HG02798 (cell line): ENCODE data around the gene TFDP2.
"Not testable (repeated sequence)": the region's sequence is repeated elsewhere in the genome, so short reads cannot be mapped to it uniquely, and the experiment has no call there.

Source experiments
- ATAC-seq: cut with Tn5 transposase; IDR thresholded peaks from one replicate; pipeline ENCODE4 v1.9.1; 2021; ENCODE audit warnings: mild to moderate bottlenecking; ENCODE audit not compliant: unreplicated experiment, poor library complexity

The TFDP2 gene

DNA sequence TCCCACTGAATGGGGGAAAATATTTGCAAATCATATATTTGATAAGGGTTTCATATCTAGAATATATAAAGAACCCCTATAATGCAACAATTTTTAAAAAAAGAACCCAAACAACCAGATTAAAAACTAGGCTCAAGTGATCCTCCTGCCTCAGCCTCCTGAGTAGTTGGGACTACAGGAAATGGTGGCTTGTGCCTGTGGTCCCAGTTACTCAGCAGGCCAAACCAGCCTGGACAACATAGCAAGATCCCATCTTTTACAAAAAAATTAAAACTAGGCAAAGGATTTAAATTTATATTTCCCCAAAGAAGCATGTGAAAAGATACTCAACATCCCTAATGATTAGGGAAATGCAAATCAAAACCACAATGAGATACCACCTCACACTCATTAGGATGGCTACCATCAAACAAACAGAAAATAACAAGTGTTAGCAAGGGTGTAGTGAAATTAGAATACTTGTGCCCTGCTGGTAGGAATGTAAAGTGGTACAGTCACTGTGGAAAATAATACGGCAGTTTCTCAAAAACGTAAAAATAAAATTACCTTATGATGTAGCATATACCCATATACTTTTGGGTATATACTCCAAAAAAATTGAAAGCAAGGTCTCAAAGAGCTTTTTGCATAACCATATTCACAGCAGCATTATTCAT lies 19.7 kb downstream of the TFDP2 start:
- no peak for ATAC-seq

- no peak for ATAC-seq
These were observed 21.2 kb downstream of the TFDP2 start for GRCh38 chr3:142127941-142128658.

DNA sequence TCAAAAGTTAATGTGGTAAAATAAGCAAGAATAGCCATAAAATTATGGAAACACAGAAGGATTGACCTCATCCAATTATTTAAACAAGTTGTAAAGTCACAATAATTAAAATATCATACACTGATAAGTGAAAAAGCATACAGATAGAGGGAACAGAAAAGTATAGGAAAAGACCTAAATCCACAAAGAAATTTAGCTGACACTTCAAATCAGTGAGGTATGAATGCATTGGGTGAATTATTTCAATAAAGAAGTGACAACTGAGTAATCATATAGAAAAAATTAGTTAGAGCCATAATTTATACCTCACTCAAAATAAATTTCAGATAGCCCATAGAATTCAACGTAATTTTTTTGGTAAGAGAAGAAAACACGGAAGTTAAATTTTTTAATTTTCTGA lies 25.1 kb downstream of the TFDP2 start:
- ATAC-seq: no peak

DNA sequence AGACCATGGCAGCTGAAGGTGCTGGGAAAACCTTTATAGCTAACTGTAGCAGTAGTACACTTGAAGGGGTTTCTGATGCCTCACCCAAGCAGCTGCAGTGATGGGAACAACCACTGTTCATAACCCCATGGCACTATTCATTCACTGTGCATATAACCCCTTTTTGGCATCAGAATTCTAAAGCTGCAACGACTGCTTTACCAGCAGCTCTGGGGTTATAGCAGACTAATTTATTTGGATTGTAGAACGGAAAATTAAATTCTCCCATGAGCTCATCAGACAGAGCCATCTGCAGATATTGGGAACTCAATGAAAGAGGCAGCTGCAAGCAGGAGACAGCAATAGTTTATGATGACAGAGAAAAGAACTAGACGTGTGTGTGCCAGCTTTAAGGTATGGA lies 28.6 kb downstream of the TFDP2 start:
- ATAC-seq: no peak

DNA sequence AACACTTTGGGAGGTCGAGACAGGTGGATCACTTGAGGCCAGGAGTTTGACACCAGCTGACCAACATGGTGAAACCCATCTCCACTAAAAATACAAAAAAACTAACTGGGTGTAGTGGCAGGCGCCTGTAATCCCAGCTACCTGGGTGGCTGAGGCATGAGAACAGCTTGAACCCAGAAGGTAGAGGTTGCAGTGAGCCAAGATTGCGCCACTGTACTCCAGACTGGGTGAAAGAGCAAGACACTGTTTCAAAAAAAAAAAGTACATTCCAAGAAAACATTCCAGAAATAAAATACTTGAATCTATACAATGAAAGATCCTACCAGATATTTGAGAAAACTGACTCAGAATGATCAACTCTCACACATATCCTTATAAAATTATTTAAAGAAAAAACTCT lies 30.4 kb downstream of the TFDP2 start:
- no peak for ATAC-seq

DNA sequence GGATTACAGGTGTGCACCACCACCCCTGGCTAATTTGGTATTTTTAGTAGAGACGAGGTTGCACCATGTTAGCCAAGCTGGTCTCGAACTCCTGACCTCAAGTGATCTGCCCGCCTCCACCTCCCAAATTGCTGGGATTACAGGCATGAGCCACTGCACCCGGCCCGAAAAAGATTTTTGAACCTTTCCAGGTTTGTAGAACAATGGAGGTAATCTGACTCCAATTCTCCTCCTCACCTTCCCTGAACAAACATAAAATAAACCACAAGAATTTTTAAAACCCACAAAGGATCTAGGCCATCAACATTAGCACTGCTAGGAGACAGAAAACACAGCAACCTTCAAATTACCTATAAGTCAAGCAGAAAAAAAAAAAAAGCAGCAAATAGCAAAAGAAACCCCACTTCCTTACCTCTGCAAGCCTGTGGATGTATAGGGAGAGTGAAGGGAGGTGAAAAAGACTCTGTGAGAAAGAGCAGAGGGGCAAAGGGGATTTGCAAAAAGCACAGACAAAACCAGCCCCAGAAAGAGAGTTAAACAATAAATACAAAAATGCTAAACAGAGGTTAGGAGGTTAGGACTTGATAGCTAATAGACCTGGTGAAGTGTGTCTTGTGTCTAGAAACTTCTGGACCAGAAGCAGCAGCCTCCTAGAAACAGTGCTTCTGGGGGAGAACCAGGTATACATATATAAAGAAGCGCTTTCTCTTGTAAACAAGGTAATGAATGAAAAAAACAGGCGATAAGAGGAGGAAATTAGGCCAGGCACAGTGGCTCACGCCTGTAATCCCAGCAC lies 32.1 kb downstream of the TFDP2 start:
- ATAC-seq: no peak

- no peak for ATAC-seq
These were observed 33.3 kb downstream of the TFDP2 start for GRCh38 chr3:142115867-142116668.

GRCh38 chr3:142112601-142113000 lies 36.7 kb downstream of the TFDP2 start:
- no peak for ATAC-seq

DNA sequence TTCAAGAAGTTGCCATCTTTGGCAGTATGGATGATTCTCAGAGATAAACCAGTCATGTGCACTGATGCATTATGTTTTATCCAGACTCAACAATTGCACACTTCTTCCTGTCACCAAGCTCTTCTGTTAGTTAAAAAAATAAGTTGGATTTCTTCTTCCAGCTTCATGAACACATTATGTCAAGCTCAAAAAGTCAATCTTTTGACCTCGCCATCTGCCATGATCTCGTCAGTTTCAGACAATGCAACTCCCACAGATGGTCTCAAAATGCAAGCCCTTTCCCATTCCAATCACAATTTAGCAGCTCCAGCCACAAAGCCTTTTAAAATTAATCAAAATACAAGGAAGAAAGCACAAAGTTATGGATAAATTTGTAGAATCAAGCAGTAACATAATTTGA lies 42.8 kb downstream of the TFDP2 start:
- no peak for ATAC-seq

DNA sequence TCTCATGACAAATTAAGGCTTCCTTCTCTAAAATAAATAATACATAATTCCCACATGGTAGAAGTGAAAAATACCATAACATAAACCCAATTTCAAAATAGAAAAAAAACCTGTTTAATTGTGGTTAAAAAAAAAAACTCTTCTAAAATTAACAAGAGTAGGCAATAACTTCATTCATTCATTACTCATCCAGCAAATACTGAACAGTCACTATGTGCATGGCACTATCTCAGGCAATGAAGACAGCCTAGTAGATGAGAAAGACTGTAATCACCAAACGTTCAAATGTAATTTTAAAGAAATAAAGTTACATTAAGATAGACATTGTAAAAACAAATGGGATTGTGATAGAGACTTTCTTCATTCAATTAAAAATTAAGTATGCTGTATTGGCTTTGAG lies 43.4 kb downstream of the TFDP2 start:
- no peak for ATAC-seq

- ATAC-seq: no peak
These were observed 44.6 kb downstream of the TFDP2 start for GRCh38 chr3:142104763-142105162.

GRCh38 chr3:142098964-142099363 lies 50.4 kb downstream of the TFDP2 start:
- ATAC-seq: no peak

DNA sequence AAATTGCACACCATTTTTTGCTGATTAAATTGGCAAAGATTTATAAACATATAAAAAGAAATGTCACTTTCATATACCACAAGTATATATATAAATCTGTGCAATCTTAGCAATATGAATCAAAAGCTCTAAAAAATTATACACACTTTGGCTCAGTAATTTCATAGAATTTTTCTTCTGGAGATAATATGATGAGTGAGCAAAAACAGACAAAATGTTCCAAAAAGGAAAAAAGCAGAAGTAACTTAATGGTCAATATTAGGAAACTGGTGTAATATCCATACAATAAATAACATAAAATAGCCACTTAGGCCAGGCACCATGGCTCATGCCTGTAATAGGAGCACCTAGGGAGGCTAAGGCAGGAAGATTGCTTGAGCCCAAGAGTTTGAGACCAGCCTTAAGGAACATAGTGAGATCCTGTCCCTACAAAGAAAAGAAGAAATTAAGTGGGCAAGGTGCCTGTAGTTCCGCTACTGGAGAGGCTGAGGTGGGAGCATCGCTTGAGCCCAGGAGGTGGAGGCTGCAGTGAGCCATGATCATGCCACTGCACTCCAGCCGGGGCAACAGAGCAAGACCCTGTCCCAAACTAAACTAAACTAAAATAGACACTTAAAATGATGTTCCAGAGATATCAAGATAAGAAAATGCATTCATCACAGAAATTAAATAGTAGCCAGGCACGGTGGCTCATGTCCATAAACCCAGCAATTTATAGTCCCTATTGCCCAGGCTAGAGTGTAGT lies 52.1 kb downstream of the TFDP2 start:
- no peak for ATAC-seq

DNA sequence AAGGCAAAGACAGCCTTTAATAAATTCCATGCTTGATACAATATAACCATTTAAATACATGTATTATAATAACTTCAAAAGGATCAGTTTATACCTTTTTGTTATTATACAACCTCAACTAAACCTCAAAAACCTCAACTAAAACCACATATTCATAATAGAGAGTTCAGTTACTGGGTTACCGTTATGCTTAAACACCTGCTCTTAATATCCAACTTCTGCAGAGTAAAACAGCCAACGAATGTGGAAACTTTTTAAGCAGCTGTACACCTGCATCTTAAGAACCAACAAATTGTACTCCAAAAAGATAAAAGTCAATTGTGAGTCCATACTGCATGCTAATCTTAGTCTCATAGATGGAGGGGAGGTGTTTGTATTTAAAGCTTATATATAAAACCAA lies 53.5 kb downstream of the TFDP2 start:
- ATAC-seq: no peak

- not testable (repeated sequence) for ATAC-seq
These were observed 60.4 kb downstream of the TFDP2 start for GRCh38 chr3:142088925-142089324.

DNA sequence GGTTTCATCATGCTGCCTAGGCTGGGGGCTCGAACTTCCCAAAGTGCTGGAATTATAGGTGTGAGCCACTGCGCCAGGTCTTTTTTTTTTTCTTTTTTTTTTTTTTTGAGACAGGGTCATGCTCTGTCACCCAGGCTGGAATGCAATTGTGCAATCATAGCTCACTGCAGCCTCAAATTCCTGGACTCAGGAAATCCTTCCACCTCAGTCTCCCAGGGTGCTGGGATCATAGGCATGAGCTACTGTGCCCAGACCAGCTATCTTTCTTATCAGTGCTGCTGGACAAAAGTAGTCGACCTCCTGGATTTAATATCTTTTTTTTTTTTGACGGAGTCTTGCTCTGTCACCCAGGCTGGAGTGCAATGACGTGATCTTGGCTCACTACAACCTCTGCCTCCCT lies 60.8 kb downstream of the TFDP2 start:
- no peak for ATAC-seq

DNA sequence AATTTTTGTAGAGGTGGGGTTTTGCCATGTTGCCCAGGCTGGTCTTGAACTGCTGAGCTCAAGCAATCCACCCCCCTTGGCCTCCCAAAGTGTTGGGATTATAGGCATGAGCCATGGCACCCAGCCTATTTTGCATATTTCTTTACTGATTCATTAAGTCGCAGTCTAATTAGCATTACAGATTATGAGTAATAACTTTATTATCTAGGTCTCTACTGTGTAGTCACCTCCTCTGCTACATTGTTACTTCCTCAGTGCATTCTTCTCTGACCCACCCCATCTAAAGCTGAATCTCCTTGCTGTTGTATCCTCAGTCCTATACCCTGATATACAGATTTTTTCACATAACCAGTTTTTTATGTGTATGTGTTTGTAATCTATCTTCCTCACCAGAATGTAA lies 61.7 kb downstream of the TFDP2 start:
- ATAC-seq: no peak

- ATAC-seq: no peak
These were observed 62.7 kb downstream of the TFDP2 start for GRCh38 chr3:142086581-142087090.

- no peak for ATAC-seq
These were observed 68.2 kb downstream of the TFDP2 start for GRCh38 chr3:142081178-142081577.
